GM21717 (cell line): Measurements from ENCODE around the gene L1TD1.
"Not testable (repeated sequence)": the region's sequence is repeated elsewhere in the genome, so short reads cannot be mapped to it uniquely, and the experiment has no call there.

ENCODE experiments used
- ATAC-seq: cut with Tn5 transposase; IDR thresholded peaks from one replicate; pipeline ENCODE4 v1.9.1; 2021; ENCODE audit warnings: mild to moderate bottlenecking, moderate library complexity; ENCODE audit not compliant: unreplicated experiment

L1TD1 gene

DNA sequence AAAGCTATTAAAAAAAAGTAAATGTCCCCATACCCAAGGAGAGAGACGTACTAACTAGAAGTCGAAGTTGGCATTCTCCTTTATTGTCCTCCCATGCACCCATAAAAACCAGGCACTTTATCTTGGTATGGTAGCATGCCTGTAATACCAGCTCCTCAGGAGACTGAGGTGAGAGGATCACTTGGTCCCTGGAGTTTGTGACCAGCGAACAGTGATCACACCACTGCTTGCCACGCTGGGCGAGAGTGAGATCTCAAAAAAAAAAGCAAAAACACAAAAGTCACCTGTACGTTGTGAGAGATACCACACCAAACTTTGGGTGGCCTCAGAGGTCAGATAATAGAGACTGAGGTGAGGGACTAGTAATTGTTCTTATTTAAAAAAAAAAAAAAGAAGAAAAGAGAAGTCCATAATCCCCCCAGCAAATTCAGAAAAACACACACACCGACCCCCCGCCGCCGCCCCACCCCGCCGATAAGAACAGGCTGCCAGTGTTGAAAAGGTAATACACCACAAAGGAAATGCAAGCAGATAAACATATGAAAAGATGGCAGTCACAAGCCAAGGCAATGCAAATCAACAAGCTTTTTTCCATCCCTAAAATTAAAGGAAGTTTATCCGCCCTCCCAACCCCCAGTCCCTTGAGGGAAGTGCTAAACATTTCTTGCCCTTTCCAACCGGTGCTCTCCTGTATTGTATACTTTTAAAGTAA, 3.6 kb downstream of the L1TD1 start:
- no peak for ATAC-seq

DNA sequence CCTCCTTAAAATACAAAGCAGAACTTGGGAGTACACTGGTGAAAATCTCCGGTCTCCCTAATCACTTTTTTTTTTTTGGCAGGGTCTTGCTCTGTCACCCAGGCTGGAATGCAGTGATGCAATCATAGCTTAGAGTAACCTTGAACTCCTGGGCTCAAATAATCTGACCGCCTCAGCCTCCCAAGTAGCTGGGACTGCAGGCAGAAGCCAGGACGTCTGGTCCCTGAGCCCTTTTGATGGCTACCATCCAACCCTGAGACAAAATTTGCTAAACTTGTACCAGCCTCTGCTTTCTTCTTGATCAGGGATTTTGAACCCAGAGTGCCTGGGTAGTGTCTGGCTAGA, 4.1 kb downstream of the L1TD1 start:
- no peak for ATAC-seq

DNA sequence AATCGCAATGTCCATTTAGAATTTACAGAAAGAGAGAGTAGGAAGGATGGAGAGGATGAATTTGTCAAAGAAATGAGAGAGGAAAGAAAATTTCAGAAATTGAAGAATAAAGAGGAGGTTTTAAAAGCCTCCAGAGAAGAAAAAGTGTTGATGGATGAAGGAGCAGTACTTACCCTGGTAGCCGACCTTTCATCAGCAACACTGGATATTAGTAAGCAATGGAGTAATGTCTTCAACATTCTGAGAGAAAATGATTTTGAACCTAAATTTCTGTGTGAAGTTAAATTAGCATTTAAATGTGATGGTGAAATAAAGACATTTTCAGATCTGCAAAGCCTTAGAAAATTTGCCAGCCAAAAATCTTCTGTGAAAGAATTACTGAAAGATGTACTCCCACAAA, 12.5 kb downstream of the L1TD1 start:
- ATAC-seq = no peak

DNA sequence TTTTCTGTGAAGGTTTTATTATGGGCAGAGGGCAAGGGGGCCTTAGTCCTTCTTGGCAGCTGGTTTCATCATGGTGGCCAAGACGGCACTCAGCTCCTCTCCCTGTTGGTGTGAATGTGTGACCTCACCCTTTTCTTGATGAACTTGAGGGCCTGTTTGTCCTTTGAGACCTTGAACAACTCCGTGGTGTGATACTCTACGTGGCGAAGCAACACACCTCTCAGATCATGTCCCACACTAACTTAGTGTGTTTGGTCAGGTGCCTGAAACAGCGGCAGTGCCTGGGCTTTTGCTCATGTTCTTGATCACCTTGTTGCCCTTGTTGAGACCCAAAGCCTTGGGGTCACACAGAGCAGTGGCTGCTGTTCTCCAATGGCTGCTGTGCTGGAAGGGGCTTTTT, 13.4 kb downstream of the L1TD1 start:
- ATAC-seq = no peak

DNA sequence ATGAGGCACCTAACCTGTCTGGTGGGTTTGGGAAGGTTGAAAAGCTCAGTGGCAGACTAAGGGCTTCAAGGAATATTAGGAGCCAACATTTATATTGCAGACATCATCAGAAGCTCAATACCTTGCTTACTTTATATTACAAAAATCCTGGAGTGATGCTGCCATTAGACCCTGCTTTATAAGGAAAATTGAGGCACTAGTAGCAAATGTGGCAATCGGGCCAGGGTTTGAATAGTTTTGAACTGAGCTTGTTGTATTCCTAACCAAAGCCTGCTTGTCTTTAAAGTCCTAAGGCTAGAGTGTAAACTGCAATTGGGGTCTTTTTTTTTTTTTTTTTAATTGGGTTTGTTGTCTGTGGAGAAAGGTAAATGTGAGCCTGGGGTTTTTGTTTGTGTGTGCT, 14.3 kb downstream of the L1TD1 start:
- ATAC-seq = no peak

DNA sequence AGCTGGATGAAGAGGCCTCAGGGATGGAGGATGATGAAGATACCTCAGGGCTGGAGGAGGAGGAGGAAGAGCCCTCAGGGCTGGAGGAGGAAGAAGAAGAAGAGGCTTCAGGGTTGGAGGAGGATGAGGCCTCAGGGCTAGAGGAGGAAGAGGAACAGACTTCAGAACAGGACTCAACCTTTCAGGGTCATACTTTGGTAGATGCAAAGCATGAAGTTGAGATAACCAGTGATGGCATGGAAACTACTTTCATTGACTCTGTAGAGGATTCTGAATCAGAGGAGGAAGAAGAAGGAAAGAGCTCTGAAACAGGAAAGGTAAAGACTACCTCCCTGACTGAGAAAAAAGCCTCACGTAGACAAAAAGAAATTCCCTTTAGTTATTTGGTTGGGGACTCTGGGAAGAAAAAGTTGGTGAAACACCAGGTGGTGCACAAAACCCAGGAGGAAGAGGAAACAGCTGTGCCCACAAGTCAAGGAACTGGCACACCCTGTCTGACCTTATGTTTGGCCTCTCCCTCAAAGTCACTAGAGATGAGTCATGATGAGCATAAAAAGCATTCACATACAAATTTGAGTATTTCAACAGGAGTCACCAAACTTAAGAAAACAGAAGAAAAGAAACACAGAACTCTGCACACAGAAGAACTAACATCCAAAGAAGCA, 15.4 kb downstream of the L1TD1 start:
- no peak for ATAC-seq

DNA sequence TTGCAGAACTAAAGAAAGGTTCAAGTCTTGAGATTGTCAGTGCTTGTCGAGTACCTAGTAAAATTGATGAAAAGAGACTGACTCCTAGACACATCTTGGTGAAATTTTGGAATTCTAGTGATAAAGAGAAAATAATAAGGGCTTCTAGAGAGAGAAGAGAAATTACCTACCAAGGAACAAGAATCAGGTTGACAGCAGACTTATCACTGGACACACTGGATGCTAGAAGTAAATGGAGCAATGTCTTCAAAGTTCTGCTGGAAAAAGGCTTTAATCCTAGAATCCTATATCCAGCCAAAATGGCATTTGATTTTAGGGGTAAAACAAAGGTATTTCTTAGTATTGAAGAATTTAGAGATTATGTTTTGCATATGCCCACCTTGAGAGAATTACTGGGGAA, 16.3 kb downstream of the L1TD1 start:
- ATAC-seq = no peak

DNA sequence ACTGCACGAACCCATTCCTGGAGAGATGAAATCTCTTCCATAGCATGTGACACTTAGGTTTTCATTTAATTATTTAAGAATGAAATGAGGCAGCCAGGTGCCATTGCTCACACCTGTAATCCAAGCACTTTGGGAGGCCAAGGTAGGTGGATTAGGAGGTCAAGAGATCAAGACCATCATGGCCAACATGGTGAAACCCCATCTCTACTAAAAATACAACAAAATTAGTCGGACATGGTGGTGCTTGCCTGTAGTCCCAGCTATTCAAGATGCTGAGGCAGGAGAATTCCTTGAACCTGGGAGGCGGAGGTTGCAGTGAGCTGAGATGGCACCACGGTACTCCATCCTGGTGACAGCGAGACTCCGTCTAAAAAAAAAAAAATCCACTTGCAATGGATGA, 17.8 kb downstream of the L1TD1 start:
- no peak for ATAC-seq

DNA sequence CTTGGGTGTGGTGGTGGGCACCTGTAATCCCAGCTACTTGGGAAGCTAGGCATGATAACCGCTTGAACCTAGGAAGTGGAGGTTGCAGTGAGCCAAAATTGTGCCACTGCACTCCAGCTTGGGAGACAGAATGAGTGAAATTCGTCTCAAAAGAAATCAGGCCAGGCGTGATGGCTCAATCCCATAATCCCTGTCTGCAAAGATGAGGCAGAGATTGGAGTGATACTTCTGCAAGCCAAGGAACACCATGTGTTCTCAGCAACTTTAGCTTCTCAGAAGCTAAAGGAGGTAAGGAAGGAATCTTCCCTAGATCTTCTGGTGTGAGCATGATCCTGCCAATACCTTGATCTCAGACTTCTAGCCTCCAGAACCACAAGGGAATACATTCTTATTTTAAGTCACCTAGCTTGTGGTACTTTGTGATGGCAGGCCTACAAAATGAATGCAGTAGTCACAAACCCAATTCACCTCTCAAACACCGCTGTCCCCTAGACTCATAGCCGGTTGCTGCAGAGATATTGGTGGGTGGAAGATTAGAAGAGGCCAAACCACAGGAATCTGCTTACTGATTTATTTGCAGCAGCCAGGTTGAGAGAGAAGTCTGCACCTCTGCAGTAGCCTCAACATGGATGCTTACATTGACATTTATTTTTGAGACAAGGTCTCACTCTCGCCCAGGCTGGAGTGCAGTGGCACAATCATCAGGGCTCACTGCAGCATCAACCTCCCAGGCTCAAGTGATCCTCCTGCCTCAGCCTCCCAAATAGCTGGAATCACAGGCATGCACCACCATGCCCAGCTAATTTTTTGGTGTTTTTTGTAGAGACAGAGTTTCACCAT, 18.6 kb downstream of the L1TD1 start:
- no peak for ATAC-seq

DNA sequence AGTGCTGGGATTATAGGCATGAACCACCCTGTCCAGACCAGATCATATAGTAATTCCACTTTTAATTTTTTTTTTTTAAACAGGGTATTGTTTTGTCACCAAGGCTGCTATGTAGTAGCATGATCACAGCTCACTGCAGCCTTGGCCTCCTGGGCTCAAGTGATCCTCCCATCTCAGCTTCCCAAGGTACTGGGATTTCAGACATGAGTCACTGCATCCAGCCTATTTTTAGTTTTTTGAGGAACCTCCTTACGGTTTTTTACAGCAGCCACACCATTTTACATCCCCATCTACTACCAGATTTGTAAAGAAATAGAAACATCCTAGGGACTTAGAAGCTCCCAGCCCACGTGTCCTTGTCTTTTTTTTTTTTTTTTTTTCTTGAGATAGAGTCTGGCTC, 24.0 kb downstream of the L1TD1 start:
- ATAC-seq = no peak

DNA sequence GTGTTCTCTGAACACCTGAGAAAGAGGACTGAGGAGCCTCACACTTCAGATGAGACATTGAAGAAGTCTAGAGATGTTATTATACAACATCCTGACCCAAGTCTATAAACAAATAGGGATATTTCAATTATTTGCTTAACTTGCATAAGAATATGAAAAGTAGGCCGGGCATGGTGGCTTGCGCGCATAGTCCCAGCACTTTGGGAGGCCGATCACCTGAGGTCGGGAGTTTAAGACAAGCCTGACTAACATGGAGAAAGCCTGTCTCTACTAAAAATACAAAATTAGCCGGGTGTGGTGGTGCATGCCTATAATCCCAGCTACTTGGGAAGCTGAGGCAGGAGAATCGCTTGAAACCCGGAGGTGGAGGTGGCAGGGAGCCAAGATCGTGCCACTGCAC, 25.8 kb downstream of the L1TD1 start:
- ATAC-seq = not testable (repeated sequence)

DNA sequence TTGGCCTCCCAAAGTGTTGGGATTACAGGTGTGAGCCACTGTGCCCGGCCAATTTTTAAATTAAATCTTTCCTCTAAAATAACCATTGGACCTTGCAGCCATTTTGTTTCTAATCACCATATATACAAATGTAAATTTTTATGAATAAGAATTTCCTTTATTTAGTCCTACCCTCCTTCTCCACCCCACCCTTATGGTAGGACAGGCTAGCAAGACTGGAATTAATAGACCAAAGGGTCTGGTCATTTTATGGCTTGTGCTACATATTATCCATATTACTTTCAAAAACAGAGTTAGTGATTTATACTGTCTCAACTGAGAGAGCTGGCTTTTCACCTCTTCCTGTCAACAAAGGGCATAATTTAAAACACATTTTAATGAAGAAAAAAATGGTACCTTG, 26.5 kb downstream of the L1TD1 start:
- no peak for ATAC-seq

DNA sequence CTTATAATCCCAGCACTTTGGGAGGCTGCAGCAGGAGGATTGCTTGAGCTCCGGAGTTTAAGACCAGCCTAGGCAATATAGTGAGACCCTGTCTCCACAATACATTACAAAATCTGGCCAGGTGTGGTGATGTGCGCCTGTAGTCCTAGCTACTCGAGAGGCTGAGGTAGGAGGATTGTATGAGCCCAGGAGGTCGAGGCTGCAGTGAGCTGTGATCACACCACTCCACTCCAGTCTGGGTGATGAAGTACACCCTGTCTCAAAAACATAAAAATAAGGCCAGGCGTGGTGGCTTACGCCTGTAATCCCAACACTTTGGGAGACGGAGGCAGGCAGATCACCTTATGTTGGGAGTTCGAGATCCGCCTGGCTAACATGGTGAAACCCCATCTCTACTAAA, 27.7 kb downstream of the L1TD1 start:
- no peak for ATAC-seq

DNA sequence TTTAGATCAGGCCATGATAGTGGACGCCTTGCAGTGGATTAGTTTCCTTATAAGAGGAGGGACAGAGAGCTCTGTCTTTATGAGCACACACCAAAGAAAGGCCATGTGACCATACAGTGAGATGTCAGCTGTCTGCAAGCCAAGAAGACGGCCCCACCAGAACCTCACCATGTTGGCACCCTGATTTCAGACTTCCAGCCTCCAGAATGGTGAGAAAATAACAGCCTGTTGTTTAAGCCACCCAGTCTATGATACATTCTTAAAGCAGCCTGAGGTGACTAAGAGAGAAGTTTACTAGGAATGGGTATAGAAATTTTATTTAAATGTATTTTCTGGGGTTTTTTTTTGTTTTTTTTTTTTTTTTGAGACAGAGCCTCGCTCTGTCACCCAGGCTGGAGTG, 29.5 kb downstream of the L1TD1 start:
- no peak for ATAC-seq

DNA sequence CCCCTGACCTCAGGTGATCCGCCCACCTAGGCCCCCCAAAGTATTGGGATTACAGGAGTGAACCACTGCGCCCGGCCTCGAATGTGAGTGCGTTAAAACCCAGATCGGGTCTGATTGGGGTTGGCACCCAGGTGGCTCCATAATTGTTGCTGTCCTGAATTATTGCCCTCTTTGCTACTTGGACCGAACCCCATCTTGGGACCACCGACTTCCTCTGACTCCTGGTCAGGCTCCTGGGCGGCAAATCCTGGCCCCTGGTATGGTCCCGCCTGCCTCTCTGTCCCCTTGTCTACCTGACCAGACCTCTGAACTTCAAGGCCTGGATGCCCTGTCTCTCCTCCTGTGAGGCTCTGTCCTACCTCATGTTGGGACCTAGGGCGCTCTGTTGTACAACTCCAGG, 32.8 kb downstream of the L1TD1 start:
- no peak for ATAC-seq

DNA sequence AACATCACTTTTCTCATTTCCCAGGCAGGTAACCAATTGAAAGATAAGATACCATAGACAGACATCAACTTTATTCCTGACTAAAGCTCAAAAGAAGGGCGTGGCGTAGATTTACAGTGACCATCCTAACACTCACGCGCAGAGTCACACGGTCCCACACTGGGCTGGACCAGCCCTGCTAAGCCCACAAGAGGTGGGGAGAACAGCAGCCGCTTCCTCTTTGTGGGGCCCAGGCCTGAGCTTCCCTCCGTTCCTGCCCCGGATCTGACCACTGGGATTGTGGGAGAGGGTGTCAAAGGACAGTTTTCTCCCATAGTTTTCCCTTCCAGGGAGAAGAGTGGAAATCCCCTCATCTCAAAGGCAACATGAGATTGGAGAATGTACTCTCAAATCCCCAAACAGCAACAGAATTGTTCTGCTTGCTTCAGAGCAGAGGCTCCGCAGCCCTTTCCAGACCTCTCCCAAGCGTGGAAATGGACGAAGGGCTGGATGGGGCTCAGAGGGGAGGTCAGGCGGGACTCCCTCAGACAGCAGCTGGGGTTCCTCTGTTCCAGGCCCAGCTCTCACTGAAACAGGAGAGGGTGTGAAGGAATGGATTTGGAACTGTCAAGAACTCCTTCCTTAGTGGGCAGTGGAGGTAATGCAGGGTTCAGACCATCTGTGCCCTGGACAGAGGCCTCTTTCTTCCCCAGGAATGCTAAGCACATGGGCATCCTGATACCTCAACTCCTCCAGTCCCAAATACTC, 33.7 kb downstream of the L1TD1 start:
- ATAC-seq = no peak

DNA sequence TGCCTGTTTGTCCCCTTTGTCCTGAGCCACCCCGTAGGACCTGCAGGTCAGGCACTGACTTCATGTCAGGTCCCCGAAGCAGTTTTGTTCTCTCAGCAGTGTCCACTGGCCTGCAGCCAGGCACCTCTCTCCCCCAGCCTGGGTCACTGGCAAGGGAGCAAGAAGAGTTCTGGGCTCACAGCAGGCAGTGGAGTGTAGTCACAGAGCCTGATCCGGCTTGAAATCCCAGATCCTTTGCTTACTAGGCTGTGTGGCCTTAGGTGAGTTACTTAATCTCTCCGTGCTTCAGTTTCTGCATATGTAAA, 34.2 kb downstream of the L1TD1 start:
- ATAC-seq = no peak

DNA sequence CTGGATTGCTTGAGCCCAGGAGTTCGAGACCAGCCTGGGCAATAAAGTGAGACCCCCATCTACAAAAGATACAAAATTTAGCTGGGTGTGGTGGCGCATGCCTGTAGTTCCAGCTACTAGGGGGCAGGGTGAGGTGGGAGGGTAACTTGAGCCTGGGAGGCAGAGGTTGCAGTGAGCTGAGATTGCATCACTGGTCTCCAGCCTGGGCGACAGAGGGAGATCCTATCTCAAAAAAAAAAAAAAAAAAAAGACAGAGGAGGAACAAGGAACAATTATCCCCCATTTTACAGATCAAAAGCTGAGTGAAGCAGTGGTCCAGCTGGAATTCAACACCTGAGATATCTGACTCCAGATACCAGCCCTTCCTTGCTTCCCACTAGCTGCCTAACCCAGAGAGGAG, 34.8 kb downstream of the L1TD1 start:
- ATAC-seq = no peak

DNA sequence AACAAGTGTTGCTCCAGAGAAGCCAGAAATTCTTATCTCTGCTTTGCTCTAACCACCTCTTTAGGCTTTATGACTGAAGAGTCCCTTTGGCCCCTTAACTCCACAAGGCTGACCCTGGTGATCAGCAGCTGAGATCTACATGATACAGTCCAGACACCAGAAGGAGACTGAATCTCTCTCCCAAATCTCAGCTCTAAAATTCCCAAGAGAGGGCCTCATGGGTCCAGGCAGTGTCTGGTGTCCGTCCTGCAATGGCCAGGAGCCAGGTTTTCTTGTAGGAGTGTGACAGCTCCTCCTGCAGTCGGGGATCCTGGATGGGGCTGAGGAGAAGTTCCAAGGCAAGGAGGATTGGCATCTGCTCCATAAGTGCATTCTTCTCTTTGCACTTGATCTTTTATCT, 35.3 kb downstream of the L1TD1 start:
- no peak for ATAC-seq

DNA sequence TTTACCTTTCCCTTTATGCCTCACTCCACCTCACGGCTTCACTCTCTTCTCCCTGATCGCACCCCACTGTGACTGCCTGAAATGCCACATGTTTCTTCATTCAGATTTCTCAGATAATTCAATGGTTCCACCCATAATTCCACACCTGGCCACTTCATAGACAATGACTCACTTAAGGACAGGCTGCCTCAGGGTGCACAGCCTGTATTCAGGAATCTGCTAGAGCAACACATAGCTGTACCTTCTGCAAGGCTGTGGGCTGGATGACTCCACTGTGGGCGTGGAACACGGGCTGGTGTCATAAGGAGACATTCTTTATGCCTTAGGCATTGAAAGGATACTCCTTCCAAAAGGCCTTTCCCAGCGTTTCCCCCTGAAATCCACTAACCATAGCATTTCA, 36.1 kb downstream of the L1TD1 start:
- ATAC-seq = no peak

DNA sequence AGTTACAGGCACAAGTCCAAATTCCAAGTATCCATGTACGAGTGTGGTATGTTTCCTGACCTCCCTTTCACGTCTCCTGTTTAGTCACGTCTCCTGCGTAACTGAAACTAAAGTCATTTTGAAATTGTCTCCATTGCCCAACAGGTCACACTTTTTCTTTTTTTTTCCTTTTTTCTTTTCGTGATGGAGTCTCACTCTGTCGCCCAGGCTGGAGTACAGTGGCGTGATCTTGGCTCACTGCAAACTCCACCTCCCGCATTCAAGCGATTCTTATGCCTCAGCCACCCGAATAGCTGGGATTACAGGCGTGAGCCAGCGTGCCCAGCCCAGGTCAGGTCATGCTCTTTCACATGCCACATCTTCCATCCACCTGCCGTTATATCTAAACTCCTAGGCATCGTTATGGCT, 38.2 kb downstream of the L1TD1 start:
- ATAC-seq = no peak
